GM20000 (cell line): ENCODE data around the gene PLD1.
"Not testable (repeated sequence)": the region's sequence is repeated elsewhere in the genome, so short reads cannot be mapped to it uniquely, and the experiment has no call there.

Experiments
- DNase-seq: peaks from one replicate; pipeline ENCODE4 v3.0.0; 2012; ENCODE audit warnings: low spot score
- TF ChIP-seq, protein P1 (sequence below): IDR thresholded peaks from 2 replicates; pipeline ENCODE4 v1.5.1; 2012; ENCODE audit warnings: mild to moderate bottlenecking, control low read depth; ENCODE audit errors: extremely low read depth, missing control alignments

PLD1 gene

DNA sequence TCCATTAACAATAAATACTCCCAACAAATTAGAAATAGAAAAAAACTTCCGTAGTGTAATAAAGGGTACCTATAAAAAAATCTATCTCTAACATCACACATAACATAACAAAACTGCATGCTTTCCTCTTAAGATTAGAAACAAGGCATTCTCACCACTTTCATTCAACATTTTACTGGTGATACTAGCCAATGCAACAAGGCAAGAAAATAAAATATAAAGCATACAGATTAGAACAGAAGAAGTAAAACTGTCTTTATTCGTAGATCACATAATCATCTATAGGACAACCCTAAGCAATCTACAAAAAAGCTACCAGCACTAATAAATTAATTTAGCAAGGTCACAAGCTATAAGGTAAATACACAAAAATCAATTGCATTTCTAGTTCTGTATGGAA is 107.1 kb downstream of the PLD1 start:
- no peak for DNase-seq
- TF ChIP-seq, protein P1, sequence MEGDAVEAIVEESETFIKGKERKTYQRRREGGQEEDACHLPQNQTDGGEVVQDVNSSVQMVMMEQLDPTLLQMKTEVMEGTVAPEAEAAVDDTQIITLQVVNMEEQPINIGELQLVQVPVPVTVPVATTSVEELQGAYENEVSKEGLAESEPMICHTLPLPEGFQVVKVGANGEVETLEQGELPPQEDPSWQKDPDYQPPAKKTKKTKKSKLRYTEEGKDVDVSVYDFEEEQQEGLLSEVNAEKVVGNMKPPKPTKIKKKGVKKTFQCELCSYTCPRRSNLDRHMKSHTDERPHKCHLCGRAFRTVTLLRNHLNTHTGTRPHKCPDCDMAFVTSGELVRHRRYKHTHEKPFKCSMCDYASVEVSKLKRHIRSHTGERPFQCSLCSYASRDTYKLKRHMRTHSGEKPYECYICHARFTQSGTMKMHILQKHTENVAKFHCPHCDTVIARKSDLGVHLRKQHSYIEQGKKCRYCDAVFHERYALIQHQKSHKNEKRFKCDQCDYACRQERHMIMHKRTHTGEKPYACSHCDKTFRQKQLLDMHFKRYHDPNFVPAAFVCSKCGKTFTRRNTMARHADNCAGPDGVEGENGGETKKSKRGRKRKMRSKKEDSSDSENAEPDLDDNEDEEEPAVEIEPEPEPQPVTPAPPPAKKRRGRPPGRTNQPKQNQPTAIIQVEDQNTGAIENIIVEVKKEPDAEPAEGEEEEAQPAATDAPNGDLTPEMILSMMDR = no peak

DNA sequence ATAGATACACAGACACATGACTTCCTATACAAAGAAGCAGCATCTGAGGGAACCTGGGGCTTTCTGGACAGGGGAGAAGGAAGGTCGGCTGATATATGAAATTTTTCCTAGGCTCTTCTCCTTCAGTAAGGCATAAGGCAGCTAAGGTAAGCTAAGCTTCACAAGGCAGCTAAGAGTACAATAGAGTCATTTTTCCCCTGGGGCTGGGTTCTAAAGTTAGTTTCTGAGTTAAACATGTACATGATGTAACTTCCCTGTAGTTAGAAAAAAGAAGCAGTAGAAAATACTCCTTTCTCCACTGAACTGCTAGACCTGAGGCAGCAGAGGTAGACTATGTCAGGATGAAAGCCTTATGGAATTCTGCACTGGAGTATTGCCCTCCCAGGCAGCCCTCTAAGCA is 109.6 kb downstream of the PLD1 start:
- TF ChIP-seq, protein P1 = no peak
- no peak for DNase-seq

DNA sequence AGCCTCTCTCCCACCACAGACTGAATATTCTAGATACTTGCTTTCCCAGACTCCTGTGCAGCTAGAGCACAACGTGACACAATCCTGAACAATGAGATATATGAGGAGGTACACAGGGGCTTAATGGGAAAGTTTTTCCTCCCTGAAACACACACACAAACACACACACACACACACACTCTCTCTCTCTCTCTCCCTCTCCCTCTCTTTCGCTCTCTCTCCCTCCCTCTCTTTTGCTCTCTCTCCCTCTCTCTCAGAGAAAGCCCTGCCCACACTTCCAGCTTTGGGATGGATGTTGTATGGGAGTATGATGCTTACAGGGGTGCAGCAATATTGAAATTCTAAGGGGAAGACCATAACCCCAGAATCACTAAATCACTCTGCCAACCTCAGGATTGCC is 110.1 kb downstream of the PLD1 start:
- DNase-seq = no peak
- TF ChIP-seq, protein P1 = no peak

DNA sequence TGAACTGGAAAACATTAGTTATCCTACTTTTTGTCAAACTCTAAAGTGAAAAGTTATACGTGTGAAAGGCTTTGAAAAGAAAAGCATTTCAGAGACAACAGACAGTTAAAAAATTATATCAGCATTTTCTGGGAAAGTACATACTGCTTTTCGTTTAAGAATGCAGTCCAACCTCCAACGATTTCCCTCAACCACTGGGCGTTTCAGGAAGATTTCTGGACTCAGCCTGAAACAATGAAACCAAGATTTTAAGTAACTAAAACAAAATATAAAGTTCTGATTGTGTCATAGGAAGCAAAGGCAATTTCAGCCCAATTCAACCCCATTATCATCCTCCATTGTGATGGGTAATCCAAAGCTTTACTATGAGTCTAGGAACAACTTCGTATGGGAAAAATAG is 110.7 kb downstream of the PLD1 start:
- TF ChIP-seq, protein P1 = no peak
- no peak for DNase-seq

DNA sequence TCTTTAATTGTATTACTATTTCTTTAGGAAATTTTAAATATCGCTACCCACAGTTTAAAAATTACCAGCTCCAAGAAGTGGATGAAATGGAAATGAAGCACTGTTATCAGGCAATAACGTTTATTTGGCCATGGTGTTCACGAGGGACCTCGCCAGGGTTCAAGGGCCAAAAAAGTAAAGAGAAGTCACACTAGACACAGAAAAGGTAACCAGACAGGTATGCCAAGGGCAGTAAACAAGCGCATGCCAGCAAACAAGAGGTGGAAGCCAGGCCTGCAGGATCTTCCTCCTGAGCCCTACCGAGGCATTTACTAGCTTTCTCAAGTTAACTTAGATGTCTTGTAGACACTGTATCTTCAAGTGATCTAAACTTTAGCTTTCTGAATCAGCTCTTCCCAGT is 113.5 kb downstream of the PLD1 start:
- TF ChIP-seq, protein P1 = no peak
- no peak for DNase-seq

DNA sequence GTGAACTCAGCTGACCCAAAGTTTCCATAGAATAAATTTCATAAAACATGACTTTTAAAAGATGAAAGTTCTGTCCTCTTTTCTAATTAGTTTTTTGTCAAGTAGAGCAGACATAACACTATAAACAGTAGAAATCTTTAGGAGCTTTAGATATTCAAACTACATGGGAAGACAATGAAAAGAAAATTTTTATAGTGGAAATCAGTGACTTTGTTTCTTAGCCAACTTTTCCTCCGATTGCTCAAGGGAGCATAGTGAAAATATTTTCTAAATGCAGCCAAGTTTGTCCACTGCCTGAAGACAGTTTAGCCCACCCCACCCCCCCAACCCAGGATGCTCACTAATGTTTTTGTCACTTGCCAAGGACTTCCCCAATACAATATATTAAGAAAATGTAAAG is 114.9 kb downstream of the PLD1 start:
- TF ChIP-seq, protein P1 = no peak
- no peak for DNase-seq

DNA sequence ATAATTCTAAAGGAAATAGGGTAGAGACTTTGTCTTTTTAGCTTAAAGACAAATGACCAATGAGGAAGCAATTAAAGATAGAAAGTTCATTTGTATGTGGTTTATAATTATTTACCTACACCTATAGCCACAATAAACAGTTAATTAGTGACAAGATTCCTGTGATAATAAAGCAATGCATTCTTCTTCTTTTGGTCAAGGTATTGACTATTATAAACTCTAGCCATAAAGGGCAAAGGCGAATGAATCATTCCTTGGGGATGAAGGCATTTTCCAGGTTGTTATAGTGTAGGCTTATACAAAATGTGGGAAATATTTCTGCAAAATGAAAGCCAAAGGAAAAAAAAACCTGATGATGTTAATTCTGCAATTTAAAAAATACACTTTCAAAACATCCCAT is 115.4 kb downstream of the PLD1 start:
- TF ChIP-seq, protein P1 = no peak

DNA sequence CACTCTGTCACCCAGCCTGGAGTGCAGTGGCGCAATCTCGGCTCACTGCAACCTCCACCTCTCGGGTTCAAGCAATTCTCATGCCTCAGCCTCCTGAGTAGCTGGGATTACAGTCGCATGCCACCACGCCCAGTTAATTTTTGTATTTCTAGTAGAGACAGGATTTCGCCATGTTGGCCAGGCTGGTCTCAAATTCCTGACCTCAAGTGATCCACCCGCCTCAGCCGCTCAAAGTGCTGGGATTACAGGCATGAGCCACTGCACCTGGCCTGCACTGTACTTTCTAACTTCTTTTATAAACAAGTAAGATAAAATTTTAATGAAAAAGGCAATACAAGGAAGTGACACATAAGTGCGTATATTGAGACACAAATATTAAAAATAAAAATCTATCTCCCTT is 117.7 kb downstream of the PLD1 start:
- not testable (repeated sequence) for DNase-seq

More for the DNA sequence above, 115.4 kb downstream of the PLD1 start:
- no peak for DNase-seq
